NCI-H82 treated with DMSO at 0.1 percent for 48 hours (cell line): ENCODE data around the gene FYN.
"Not testable (repeated sequence)": the region's sequence is repeated elsewhere in the genome, so short reads cannot be mapped to it uniquely, and the experiment has no call there.

Experiments used
- DNase-seq: peaks from one replicate; lab custom pipeline; 2025; ENCODE audit not compliant: unreplicated experiment; lab: John Stamatoyannopoulos, UW

Gene FYN

GRCh38 chr6:111639266-111639665, 234.0 kb downstream of the FYN start:
- DNase-seq: no peak

DNA sequence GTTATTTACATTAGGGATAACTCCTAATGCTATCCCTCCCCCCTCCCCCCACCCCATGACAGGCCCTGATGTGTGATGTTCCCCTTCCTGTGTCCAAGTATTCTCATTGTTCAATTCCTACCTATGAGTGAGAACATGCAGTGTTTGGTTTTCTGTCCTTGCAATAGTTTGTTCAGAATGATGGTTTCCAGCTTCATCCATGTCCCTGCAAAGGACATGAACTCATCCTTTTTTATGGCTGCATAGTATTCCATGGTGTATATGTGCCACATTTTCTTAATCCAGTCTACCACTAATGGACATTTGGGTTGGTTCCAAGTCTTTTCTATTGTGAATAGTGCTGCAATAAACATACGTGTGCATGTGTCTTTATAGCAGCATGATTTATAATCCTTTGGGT, 238.3 kb downstream of the FYN start:
- DNase-seq: not testable (repeated sequence)

GRCh38 chr6:111633822-111634221, 239.4 kb downstream of the FYN start:
- DNase-seq: no peak

DNA sequence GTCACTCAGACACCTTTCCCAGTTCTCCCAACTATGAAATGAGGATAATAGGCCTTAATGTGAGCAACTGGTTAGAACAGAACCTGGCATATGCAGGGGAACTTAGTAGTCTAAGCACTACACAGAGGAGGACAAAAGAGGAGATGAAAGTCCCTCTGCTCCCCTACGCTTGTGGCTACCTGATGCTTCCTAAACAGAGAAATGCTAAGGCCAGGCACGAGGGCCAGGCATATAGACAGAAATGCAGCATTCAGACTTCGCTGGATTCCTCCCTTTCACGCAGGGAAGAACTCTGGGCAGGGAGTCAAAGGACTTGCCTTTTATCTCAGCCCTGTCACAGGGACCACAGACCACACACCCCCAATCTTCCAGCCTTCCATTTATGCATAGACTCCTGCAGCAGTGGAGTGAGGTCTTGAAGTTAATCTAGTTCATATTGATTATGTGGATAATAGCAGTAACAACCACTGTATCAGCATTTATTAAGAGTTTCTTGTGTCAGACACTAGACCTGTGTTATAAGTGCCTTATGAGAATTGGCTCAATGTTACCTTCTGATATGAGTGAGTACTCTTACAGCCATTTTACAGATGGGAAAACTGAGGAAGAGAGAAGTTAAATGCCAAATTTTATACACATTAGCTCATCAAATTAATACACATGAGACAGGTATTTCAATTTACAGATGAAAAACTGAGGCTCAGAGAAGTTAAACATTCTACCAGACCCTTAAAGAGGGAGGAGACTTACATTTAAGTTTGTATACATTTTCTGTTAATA, 240.6 kb downstream of the FYN start:
- no peak for DNase-seq

GRCh38 chr6:111631903-111632460, 241.3 kb downstream of the FYN start:
- no peak for DNase-seq

DNA sequence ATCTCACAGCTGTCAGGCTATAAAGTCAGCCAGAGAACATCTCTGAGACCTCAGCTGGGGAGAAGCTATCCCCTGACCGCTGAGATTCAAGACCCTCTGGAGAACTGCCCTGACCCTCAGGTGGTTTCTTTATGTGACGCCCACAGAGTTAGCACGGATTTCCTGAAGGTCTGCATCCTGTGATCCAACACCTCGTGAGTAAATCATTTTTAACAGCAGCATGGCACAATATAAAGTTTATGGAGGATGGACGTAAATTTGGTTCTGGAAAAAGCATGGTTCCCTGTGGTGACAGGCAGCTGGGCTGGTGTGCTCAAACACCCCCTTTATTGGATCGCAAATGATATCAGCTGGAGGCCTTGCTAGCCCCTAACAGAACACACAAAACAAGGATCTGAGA, 242.2 kb downstream of the FYN start:
- no peak for DNase-seq

DNA sequence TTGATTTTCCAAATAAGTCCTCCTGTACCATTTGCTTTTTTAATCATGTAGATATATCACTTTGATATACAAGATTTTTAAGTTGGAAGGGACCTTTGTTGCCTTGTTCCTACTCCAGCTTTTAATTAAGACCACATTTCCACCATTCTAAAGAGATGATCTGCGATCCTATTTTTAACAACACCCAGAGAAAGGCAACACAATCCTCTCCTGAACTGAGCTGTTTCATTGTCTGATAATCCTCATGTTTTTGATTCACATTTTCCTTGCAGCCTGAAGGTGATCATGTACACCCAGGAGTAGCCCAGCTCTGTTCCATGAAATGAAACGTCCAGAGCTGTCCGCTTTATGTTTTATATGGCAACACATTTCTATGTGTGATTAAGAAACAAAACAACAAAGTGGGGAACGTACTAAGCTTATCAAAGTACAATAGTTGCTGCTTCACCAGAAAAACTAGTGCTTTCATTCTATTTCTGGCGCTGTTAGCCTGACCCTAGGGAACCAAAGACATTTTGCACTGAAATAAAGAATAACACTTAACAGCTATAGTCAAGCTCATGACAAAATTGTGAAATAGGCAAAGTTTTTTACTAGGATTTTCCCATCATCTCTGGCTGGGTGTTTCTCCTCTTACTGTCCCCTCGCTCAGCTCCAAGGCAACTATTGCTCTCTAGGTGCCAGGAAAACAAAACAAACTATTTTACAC, 245.0 kb downstream of the FYN start:
- peak; percentile 16 for DNase-seq

- DNase-seq: peak; percentile 96
These were observed 246.8 kb downstream of the FYN start for GRCh38 chr6:111626441-111626840.

GRCh38 chr6:111625461-111626391, 247.5 kb downstream of the FYN start:
- peak; percentile 65 for DNase-seq

- DNase-seq: no peak
These were observed 248.2 kb downstream of the FYN start for GRCh38 chr6:111625099-111625416.

- DNase-seq: no peak
These were observed 248.7 kb downstream of the FYN start for GRCh38 chr6:111624401-111625098.

DNA sequence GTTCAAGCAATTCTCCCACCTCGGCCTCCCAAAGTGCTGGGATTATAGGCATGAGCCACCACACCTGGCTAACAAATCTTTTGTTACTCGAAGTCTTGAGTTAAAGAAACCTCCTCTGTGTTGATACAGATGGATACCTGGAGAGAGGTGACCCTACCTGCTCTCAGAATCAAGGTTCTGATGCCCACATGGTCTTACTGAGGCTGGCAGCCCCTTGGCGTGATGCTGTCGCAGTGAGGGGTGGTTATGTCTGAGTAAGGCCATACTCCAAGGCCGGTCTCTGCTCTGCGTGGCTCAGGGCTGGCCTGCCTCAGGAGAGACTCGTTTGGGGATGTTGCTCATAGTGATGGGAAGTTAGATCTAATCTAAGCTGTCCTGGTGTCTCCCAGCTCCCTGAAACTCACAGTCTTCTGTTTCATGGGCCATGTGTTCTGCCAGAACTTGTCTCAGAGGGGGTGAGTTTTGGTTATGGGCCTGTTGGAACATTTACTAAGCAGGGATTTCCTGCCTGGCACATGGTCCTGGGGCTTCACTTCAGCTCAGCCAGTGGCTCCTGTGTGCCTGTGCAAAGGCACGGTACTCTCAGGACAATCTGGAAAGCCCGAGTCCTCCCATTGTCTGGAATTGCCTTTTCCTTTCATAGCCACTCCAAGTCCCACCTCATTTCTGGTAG, 250.1 kb downstream of the FYN start:
- DNase-seq: no peak

DNA sequence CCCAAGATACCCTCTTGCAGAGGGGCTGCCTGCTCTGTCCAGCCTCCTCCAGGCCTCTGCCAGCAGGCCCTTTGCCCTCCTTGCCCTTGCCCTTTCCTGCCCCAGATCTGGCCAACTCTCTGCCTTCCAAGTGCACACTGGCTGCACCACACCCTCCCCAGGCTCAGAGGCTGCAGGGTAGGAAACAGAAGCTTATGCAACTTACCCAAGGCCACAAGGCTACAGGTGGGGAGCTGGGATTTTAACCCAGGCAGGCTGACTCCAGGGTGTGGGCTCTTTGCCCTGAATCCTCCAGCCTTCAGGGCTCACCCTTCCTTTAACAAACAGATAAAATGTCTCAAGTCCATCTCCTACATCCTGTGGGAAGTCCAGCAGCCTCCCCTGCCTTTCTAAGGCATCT, 253.1 kb downstream of the FYN start:
- DNase-seq: no peak

- DNase-seq: no peak
These were observed 254.8 kb downstream of the FYN start for GRCh38 chr6:111618407-111618806.

DNA sequence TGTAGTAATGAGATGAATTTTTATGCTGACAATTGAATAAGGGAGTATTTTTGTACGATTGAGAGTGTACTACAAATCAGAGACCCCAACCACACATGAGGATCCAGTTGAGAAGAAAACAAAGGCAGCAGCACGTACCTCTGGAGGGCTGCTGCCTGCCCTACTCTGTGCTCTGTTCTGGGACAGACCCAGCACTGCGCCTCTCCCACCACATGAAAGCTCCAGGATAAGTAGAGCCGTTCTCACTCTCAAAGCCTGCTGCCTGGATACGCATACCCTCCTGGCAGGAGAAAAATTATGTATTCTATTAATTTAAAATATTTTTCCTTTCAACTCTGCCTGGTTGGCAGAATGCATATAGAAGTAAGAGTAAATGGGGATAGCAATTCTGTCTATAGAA, 256.1 kb downstream of the FYN start:
- no peak for DNase-seq

GRCh38 chr6:111615916-111616612, 257.2 kb downstream of the FYN start:
- no peak for DNase-seq

GRCh38 chr6:111614833-111615582, 258.2 kb downstream of the FYN start:
- DNase-seq: peak; percentile 81

- DNase-seq: no peak
These were observed 260.9 kb downstream of the FYN start for GRCh38 chr6:111612379-111612778.
